A549 (cell line): ENCODE data around the gene UMOD.

Experiments used
- BHLHE40 ChIP-seq: IDR thresholded peaks from 2 replicates; pipeline ENCODE4 v1.6.1; 2012; ENCODE audit warnings: low read depth, low read length, inconsistent platforms
- CEBPB ChIP-seq, 2 experiments: fragments of >200 bp in 1 of 2; sonication (Bioruptor Twin) in 1 of 2; formaldehyde crosslinking in 1 of 2; IDR thresholded peaks; 2 replicates each; pipeline ENCODE4 v1.6.1; 2012 to 2016
- CTCF ChIP-seq: fragments of >200 bp; sonication (Bioruptor Twin); formaldehyde crosslinking; IDR thresholded peaks from 3 replicates; pipeline ENCODE4 v1.5.1; 2016
- MYC ChIP-seq: IDR thresholded peaks from 2 replicates; pipeline ENCODE4 v1.6.1; 2012; ENCODE audit warnings: mild to moderate bottlenecking, inconsistent platforms, low read length, improper control_type of control experiment, borderline replicate concordance
- NPAS2 ChIP-seq: fragments of 250-450 bp; sonication (Bioruptor Pico); IDR thresholded peaks from 2 replicates; pipeline ENCODE4 v1.8.0; 2022; ENCODE audit warnings: mild to moderate bottlenecking, moderate library complexity, borderline replicate concordance
- POLR2A ChIP-seq: IDR thresholded peaks from 2 replicates; pipeline ENCODE4 v1.6.1; 2012; ENCODE audit warnings: mild to moderate bottlenecking, low read length
- ZFP36 ChIP-seq: fragments of 450-650 bp; IDR thresholded peaks from 2 replicates; pipeline ENCODE4 v1.6.1; 2014; ENCODE audit warnings: borderline replicate concordance; ENCODE audit not compliant: partially characterized antibody
- TF ChIP-seq, protein P1 (sequence below): IDR thresholded peaks from 2 replicates; pipeline ENCODE4 v1.6.1; 2012
- TF ChIP-seq, protein P2 (sequence below): fragments of 200-600 bp; sonication (generic); IDR thresholded peaks from 2 replicates; pipeline ENCODE4 v1.6.1; 2016; ENCODE audit warnings: antibody characterized with exemption, mild to moderate bottlenecking, moderate library complexity

DNA sequence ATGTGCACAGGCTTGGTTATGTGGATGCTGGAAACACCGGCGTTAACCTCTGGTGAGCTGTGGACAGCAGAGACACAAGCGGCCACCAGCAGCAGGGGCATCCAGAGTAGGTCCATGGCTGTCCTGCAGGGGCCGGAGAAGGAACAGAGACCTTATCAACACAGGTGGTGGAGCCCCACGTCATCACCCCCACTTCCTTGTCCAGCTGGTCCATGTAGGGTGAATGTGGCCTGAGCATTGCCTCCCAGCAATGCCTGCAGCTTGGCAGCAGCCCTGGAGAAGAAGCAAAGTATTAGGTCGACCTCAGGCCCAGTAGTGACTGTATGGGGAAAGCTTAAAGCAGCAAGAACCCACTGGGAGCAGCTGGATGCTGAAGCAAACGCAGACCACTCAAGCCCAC is 46.7 kb upstream of the UMOD start:
- TF ChIP-seq POLR2A (no peak), CTCF (no peak), MYC (no peak), CEBPB (IDR thresholded peaks at IDR 0.05) (no peak), NPAS2 (no peak), ZFP36 (no peak), BHLHE40 (no peak)
- TF ChIP-seq, protein P1, sequence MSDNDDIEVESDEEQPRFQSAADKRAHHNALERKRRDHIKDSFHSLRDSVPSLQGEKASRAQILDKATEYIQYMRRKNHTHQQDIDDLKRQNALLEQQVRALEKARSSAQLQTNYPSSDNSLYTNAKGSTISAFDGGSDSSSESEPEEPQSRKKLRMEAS: no peak
- TF ChIP-seq, protein P2, sequence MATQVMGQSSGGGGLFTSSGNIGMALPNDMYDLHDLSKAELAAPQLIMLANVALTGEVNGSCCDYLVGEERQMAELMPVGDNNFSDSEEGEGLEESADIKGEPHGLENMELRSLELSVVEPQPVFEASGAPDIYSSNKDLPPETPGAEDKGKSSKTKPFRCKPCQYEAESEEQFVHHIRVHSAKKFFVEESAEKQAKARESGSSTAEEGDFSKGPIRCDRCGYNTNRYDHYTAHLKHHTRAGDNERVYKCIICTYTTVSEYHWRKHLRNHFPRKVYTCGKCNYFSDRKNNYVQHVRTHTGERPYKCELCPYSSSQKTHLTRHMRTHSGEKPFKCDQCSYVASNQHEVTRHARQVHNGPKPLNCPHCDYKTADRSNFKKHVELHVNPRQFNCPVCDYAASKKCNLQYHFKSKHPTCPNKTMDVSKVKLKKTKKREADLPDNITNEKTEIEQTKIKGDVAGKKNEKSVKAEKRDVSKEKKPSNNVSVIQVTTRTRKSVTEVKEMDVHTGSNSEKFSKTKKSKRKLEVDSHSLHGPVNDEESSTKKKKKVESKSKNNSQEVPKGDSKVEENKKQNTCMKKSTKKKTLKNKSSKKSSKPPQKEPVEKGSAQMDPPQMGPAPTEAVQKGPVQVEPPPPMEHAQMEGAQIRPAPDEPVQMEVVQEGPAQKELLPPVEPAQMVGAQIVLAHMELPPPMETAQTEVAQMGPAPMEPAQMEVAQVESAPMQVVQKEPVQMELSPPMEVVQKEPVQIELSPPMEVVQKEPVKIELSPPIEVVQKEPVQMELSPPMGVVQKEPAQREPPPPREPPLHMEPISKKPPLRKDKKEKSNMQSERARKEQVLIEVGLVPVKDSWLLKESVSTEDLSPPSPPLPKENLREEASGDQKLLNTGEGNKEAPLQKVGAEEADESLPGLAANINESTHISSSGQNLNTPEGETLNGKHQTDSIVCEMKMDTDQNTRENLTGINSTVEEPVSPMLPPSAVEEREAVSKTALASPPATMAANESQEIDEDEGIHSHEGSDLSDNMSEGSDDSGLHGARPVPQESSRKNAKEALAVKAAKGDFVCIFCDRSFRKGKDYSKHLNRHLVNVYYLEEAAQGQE: no peak
